ENCODE data around the gene DDX39B. TPM values are rescaled to one million over a fixed set of nuclear protein-coding genes. Genes with fewer than 3 reads are reported as not detected.

The DDX39B gene
- total and polyA plus RNA-seq, 2 donors (not counting 3 experiments of a cell fraction or from before 2014, with no cell fraction given): 453 to 766 TPM

GRCh38 chr6:31579119-31579505 lies 37.3 kb upstream of the DDX39B start:
- FAIRE-seq: no peak
- intact Hi-C loops (cut with micrococcal nuclease): no loop called here
- H3K9ac ChIP-seq (replicated peaks; ENCODE audit: extremely low read depth, insufficient read depth, low read length): no peak overlapping the region
- TF ChIP-seq, protein P1, sequence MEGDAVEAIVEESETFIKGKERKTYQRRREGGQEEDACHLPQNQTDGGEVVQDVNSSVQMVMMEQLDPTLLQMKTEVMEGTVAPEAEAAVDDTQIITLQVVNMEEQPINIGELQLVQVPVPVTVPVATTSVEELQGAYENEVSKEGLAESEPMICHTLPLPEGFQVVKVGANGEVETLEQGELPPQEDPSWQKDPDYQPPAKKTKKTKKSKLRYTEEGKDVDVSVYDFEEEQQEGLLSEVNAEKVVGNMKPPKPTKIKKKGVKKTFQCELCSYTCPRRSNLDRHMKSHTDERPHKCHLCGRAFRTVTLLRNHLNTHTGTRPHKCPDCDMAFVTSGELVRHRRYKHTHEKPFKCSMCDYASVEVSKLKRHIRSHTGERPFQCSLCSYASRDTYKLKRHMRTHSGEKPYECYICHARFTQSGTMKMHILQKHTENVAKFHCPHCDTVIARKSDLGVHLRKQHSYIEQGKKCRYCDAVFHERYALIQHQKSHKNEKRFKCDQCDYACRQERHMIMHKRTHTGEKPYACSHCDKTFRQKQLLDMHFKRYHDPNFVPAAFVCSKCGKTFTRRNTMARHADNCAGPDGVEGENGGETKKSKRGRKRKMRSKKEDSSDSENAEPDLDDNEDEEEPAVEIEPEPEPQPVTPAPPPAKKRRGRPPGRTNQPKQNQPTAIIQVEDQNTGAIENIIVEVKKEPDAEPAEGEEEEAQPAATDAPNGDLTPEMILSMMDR (IDR thresholded peaks at IDR 0.05; ENCODE audit: extremely low read depth in 1 of 2, insufficient read depth in 1 of 2, low read depth in 1 of 2, low read length in 2 of 2): no peak
- TF ChIP-seq GATA2 (IDR thresholded peaks at IDR 0.05; ENCODE audit: insufficient read depth, insufficient read length, low read depth, low read length) (no peak), EZH2 (IDR thresholded peaks at IDR 0.05; ENCODE audit: borderline replicate concordance, low read depth, low read length, severe bottlenecking) (no peak)
- no peaks in the 10 kb centered on the region for H3K9me3 ChIP-seq (replicated peaks; ENCODE audit: control insufficient read depth, insufficient read depth, low read length)
- H2AFZ ChIP-seq (ENCODE audit: low read depth, low read length): no peak overlapping the region
- no TSS peak for BruUV-seq (replicated peaks)
- dilution Hi-C loops (cut with MboI; ENCODE audit: extremely low pct_ligation_motif_present, low sequenced_read_pairs): no loop called here
- H3K4me3 ChIP-seq (replicated peaks in 1 of 3; ENCODE audit: insufficient read depth in 1 of 3, low read depth in 1 of 3, low read length in 3 of 3): no peak overlapping the region
- H3K4me2 ChIP-seq (ENCODE audit: insufficient read depth, low read length): no peak overlapping the region
- ChIA-PET CTCF (interaction anchor here (17.0 to 32.6 kb wide), 2 partner anchors 16 to 23 kb away, joined by 286 to 1517 read pairs; partner anchors contain the start of genes ATP6V1G2, DDX39B, NCR3 and NFKBIL1), POLR2A (no interaction called here)
- no peak for DNase-seq (ENCODE audit: low read depth, low spot score)
- H3K27ac ChIP-seq (ENCODE audit: insufficient read depth, low read depth, low read length): no peak overlapping the region
- no peaks in the 10 kb centered on the region for H3K27me3 ChIP-seq (ENCODE audit: control insufficient read depth in 2 of 2, insufficient read depth in 2 of 2, low read length in 2 of 2)
- H3K79me2 ChIP-seq (ENCODE audit: control insufficient read depth, insufficient read depth, low read length): peaks cover 10% of the 10 kb centered on the region
- H3K4me1 ChIP-seq (ENCODE audit: control insufficient read depth, extremely low read depth, insufficient read depth, low read length): peaks cover 16% of the 10 kb centered on the region
- H3K9me1 ChIP-seq (replicated peaks; ENCODE audit: control insufficient read depth, extremely low read depth, insufficient read depth, low read length): no peaks in the 10 kb centered on the region
- no peaks in the 10 kb centered on the region for H3K36me3 ChIP-seq (ENCODE audit: control insufficient read depth in 2 of 2, extremely low read depth in 1 of 2, insufficient read depth in 2 of 2, low read length in 2 of 2)
- H4K20me1 ChIP-seq (replicated peaks; ENCODE audit: control insufficient read depth, extremely low read depth, insufficient read depth, low read length): no peaks in the 10 kb centered on the region

Measured in endothelial cell of umbilical vein (primary cell).